ENCODE results near the gene FADS6. TPM values are rescaled to one million over a fixed set of nuclear protein-coding genes. Genes with fewer than 3 reads are reported as not detected.

The FADS6 gene
- total and polyA plus RNA-seq, 2 of the 13 experiments (the other 11 are each of a cell fraction or from before 2014, with no cell fraction given): 0.11 TPM

DNA sequence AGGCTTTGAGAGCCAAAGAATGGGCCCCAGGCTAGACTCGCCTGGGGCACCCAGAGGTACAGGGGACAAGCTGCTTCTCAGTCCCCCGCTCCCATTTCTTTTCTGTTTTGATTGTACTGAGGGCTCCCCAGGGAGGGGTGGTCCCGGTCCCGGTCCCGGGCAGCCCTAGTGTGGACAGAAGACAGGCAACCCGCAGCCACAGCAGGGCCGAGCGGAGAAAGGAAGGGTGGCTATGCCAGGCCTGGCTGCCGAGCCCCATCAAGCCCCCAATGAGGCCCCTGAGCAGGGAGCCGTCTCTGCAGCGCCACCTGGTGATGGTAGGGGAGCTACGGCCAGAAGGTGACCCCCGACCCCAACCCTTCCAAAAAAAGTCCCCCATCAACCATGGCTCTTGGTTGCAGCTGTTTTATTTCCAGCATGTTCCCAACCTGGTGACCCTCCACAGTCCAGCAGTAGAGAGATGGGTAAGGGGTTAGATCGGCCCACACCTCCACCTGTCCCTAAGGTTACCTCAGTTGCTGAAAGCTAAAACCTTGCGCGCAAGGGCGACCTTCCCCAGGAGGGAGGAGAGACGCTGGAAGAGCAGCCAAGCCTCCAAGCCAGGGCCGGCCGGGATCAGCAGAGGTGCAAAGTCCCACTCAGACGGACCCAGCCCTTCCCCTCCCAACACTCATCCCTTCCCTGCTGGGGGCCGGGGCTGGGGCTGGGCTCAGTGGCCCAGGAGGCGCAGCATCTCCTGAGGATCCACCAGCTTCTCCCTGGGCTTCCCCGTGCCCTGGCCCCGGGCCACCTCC is 31.1 kb downstream of the FADS6 start (continued):
- TF ChIP-seq RBFOX2 (IDR thresholded peaks at IDR 0.05; ENCODE audit: low read depth, low read length) (0 out of 2 replicates have a peak, but pooled peaks have one; percentile 20), ZNF615 (CRISPR knock-in tag; IDR thresholded peaks at IDR 0.05; ENCODE audit: borderline replicate concordance) (no peak), SMAD3 (CRISPR knock-in tag; IDR thresholded peaks at IDR 0.05) (no peak), ZNF33A (CRISPR knock-in tag; IDR thresholded peaks at IDR 0.05; ENCODE audit: borderline replicate concordance) (no peak), HOXA3 (CRISPR knock-in tag; IDR thresholded peaks at IDR 0.05) (peak; percentile 61), IRX3 (CRISPR knock-in tag; IDR thresholded peaks at IDR 0.05; ENCODE audit: borderline replicate concordance, low read depth) (no peak), NR0B2 (CRISPR knock-in tag; IDR thresholded peaks at IDR 0.05) (0 out of 2 replicates have a peak, but pooled peaks have one; percentile 53), ZSCAN25 (CRISPR knock-in tag; IDR thresholded peaks at IDR 0.05) (peak; percentile 75; the same call in 1 of the 2 replicates), PHB2 (IDR thresholded peaks at IDR 0.05; ENCODE audit: partially characterized antibody) (no peak), ZZZ3 (CRISPR knock-in tag; IDR thresholded peaks at IDR 0.05; ENCODE audit: borderline replicate concordance) (no peak), ZNF562 (CRISPR knock-in tag; IDR thresholded peaks at IDR 0.05; ENCODE audit: borderline replicate concordance) (no peak), ZMYM4 (CRISPR knock-in tag; IDR thresholded peaks at IDR 0.05) (no peak), SATB2 (CRISPR knock-in tag; IDR thresholded peaks at IDR 0.05) (no peak), HNF4A (CRISPR knock-in tag; IDR thresholded peaks at IDR 0.05) (peak; percentile 64; the same call in 1 of the 2 replicates), MAFK (conservative IDR thresholded peaks at IDR 0.05 in 1 of 2, IDR thresholded peaks at IDR 0.05 in 1 of 2; ENCODE audit: low read length in 2 of 2) (no peak), SAFB2 (CRISPR knock-in tag; IDR thresholded peaks at IDR 0.05; ENCODE audit: borderline replicate concordance, low read depth) (no peak), IKZF4 (CRISPR knock-in tag; IDR thresholded peaks at IDR 0.05; ENCODE audit: borderline replicate concordance, low read depth, not compliant biosample characterization) (no peak), ZNF703 (CRISPR knock-in tag; IDR thresholded peaks at IDR 0.05; ENCODE audit: borderline replicate concordance) (no peak), PAX8 (CRISPR knock-in tag; IDR thresholded peaks at IDR 0.05; ENCODE audit: borderline replicate concordance) (no peak), BRCA1 (CRISPR knock-in tag; IDR thresholded peaks at IDR 0.05) (no peak), CCAR2 (optimal IDR thresholded peaks at IDR 0.05; ENCODE audit: low read depth, low read length) (no peak), ZFX (CRISPR knock-in tag; IDR thresholded peaks at IDR 0.05; ENCODE audit: low read depth) (peak; percentile 31; the same call in 1 of the 2 replicates), ZNF781 (CRISPR knock-in tag; IDR thresholded peaks at IDR 0.05; ENCODE audit: borderline replicate concordance, not compliant biosample characterization) (no peak), HNRNPH1 (optimal IDR thresholded peaks at IDR 0.05; ENCODE audit: low read depth, low read length) (no peak), ZNF335 (CRISPR knock-in tag; IDR thresholded peaks at IDR 0.05) (no peak), RCOR2 (CRISPR knock-in tag; IDR thresholded peaks at IDR 0.05) (no peak), GATA4 (IDR thresholded peaks at IDR 0.05; ENCODE audit: borderline replicate concordance, low read depth) (no peak)
- TF ChIP-seq, protein P1, sequence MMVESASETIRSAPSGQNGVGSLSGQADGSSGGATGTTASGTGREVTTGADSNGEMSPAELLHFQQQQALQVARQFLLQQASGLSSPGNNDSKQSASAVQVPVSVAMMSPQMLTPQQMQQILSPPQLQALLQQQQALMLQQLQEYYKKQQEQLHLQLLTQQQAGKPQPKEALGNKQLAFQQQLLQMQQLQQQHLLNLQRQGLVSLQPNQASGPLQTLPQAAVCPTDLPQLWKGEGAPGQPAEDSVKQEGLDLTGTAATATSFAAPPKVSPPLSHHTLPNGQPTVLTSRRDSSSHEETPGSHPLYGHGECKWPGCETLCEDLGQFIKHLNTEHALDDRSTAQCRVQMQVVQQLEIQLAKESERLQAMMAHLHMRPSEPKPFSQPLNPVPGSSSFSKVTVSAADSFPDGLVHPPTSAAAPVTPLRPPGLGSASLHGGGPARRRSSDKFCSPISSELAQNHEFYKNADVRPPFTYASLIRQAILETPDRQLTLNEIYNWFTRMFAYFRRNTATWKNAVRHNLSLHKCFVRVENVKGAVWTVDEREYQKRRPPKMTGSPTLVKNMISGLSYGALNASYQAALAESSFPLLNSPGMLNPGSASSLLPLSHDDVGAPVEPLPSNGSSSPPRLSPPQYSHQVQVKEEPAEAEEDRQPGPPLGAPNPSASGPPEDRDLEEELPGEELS (CRISPR knock-in tag; IDR thresholded peaks at IDR 0.05): no peak
